HG02642 (cell line): ENCODE results near the gene STMP1.
"Not testable (repeated sequence)": the region's sequence is repeated elsewhere in the genome, so short reads cannot be mapped to it uniquely, and the experiment has no call there.

Source experiments
- ATAC-seq: cut with Tn5 transposase; IDR thresholded peaks from one replicate; pipeline ENCODE4 v1.9.1; 2021; ENCODE audit warnings: mild to moderate bottlenecking; ENCODE audit not compliant: unreplicated experiment, poor library complexity

STMP1 gene

GRCh38 chr7:135662373-135663114, at the start of gene STMP1:
Gene STMP1, plus strand, starts transcription at chr7:135662514.
- ATAC-seq = peak; percentile 97

GRCh38 chr7:135616136-135616535, 46.2 kb upstream of the STMP1 start:
- ATAC-seq = no peak

- ATAC-seq = no peak
These were observed 44.5 kb upstream of the STMP1 start for GRCh38 chr7:135617781-135618180.

- no peak for ATAC-seq
These were observed 43.8 kb upstream of the STMP1 start for GRCh38 chr7:135618510-135618909.

- ATAC-seq = no peak
These were observed 41.9 kb upstream of the STMP1 start for GRCh38 chr7:135620447-135620846.

GRCh38 chr7:135620980-135621850, 41.1 kb upstream of the STMP1 start:
- no peak for ATAC-seq

- ATAC-seq = no peak
These were observed 28.0 kb upstream of the STMP1 start for GRCh38 chr7:135634191-135634878.

- ATAC-seq = not testable (repeated sequence)
These were observed 22.6 kb upstream of the STMP1 start for GRCh38 chr7:135639690-135640089.

GRCh38 chr7:135644154-135644553, 18.2 kb upstream of the STMP1 start:
- ATAC-seq = no peak

GRCh38 chr7:135644729-135645128, 17.6 kb upstream of the STMP1 start:
- ATAC-seq = no peak

- ATAC-seq = peak; percentile 58
These were observed 16.9 kb upstream of the STMP1 start for GRCh38 chr7:135645296-135645904.

GRCh38 chr7:135647755-135648154, 14.6 kb upstream of the STMP1 start:
- ATAC-seq = no peak

- ATAC-seq = no peak
These were observed 14.1 kb upstream of the STMP1 start for GRCh38 chr7:135648235-135648634.

GRCh38 chr7:135650831-135651573, 11.3 kb upstream of the STMP1 start:
- no peak for ATAC-seq

- ATAC-seq = no peak
These were observed 8.8 kb upstream of the STMP1 start for GRCh38 chr7:135653340-135654080.

- ATAC-seq = no peak
These were observed 3.8 kb upstream of the STMP1 start for GRCh38 chr7:135658564-135658963.

GRCh38 chr7:135659159-135659846, 3.0 kb upstream of the STMP1 start:
- ATAC-seq = no peak

- peak; percentile 8 for ATAC-seq
These were observed 797 bp upstream of the STMP1 start for GRCh38 chr7:135661311-135662122.
